HK-2 (cell line): ENCODE measurements around the gene ARHGAP44.

ENCODE experiments used
- DNase-seq: peaks from one replicate; pipeline ENCODE4 v3.0.0-alpha.2; 2018; ENCODE audit not compliant: unreplicated experiment

The ARHGAP44 gene

GRCh38 chr17:12789481-12790248 lies at the start of gene ARHGAP44:
Gene ARHGAP44, plus strand, starts transcription at chr17:12789498. Its CDS starts 341 bp downstream, at chr17:12789839.
- peak; percentile 66 for DNase-seq

- no peak for DNase-seq
Measured at GRCh38 chr17:12739500-12739899, 49.8 kb upstream of the ARHGAP44 start.

- no peak for DNase-seq
Measured at GRCh38 chr17:12743046-12743445, 46.3 kb upstream of the ARHGAP44 start.

GRCh38 chr17:12744298-12744697 lies 45.0 kb upstream of the ARHGAP44 start:
- DNase-seq, result no peak

GRCh38 chr17:12744786-12745185 lies 44.5 kb upstream of the ARHGAP44 start:
- DNase-seq, result no peak

GRCh38 chr17:12745486-12745885 lies 43.8 kb upstream of the ARHGAP44 start:
- DNase-seq, result no peak

GRCh38 chr17:12756786-12757185 lies 32.5 kb upstream of the ARHGAP44 start:
- no peak for DNase-seq

- no peak for DNase-seq
Measured at GRCh38 chr17:12759090-12759489, 30.2 kb upstream of the ARHGAP44 start.

GRCh38 chr17:12765548-12765947 lies 23.8 kb upstream of the ARHGAP44 start:
- peak; percentile 12 for DNase-seq

GRCh38 chr17:12768255-12768654 lies 21.0 kb upstream of the ARHGAP44 start:
- DNase-seq, result no peak

GRCh38 chr17:12769981-12770380 lies 19.3 kb upstream of the ARHGAP44 start:
- DNase-seq, result no peak

- no peak for DNase-seq
Measured at GRCh38 chr17:12773153-12773552, 16.1 kb upstream of the ARHGAP44 start.

GRCh38 chr17:12789075-12789480 lies 220 bp upstream of the ARHGAP44 start:
- DNase-seq, result no peak

GRCh38 chr17:12790249-12791106 lies 1.2 kb downstream of the ARHGAP44 start:
- DNase-seq, result no peak

GRCh38 chr17:12794919-12795532 lies 5.7 kb downstream of the ARHGAP44 start:
- no peak for DNase-seq

GRCh38 chr17:12800855-12801365 lies 11.6 kb downstream of the ARHGAP44 start:
- no peak for DNase-seq

GRCh38 chr17:12806630-12807029 lies 17.3 kb downstream of the ARHGAP44 start:
- DNase-seq, result no peak

GRCh38 chr17:12808723-12809122 lies 19.4 kb downstream of the ARHGAP44 start:
- DNase-seq, result no peak

- DNase-seq, result no peak
Measured at GRCh38 chr17:12812877-12813276, 23.6 kb downstream of the ARHGAP44 start.

GRCh38 chr17:12813664-12814063 lies 24.4 kb downstream of the ARHGAP44 start:
- no peak for DNase-seq

GRCh38 chr17:12814718-12815117 lies 25.4 kb downstream of the ARHGAP44 start:
- DNase-seq, result no peak

GRCh38 chr17:12815642-12816141 lies 26.4 kb downstream of the ARHGAP44 start:
- no peak for DNase-seq
